Activated naive CD8-positive, alpha-beta T cell treated with anti-CD3 and anti-CD28 coated beads, Interleukin-2, amount 10 ng/mL, durations not matched to agents 7 days and 5 days (primary cell): ENCODE measurements around the gene RWDD1. TPM values are rescaled to one million over a fixed set of nuclear protein-coding genes. Genes with fewer than 3 reads are reported as not detected.
"Not testable (repeated sequence)": the region's sequence is repeated elsewhere in the genome, so short reads cannot be mapped to it uniquely, and the experiment has no call there.

Source experiments
- ATAC-seq: fragments of 150-1000 bp; cut with Tn5 transposase; one replicate; pipeline ENCODE4 v1.10.0; 2021; ENCODE audit warnings: low read depth, moderate library complexity
- POLR2A ChIA-PET: fragments of 350-600 bp; sonication (Branson Sonifier 250); formaldehyde crosslinking; loops from one replicate; lab custom pipeline; 2021; ENCODE audit warnings: antibody characterized with exemption; lab: Charles Lee
- DNase-seq: peaks from one replicate; pipeline ENCODE4 v3.0.0; 2021
- H3K27ac Mint-ChIP-seq: one replicate; pipeline ENCODE4 v1.8.0; 2022; ENCODE audit warnings: mild to moderate bottlenecking, mixed read lengths
- H3K27me3 Mint-ChIP-seq: one replicate; pipeline ENCODE4 v1.8.0; 2022; ENCODE audit warnings: mild to moderate bottlenecking, moderate library complexity, mixed read lengths
- H3K36me3 Mint-ChIP-seq: one replicate; pipeline ENCODE4 v1.8.0; 2021; ENCODE audit warnings: mild to moderate bottlenecking, mixed read lengths
- H3K4me1 Mint-ChIP-seq: one replicate; pipeline ENCODE4 v1.8.0; 2021; ENCODE audit warnings: mixed read lengths
- H3K4me3 Mint-ChIP-seq: one replicate; pipeline ENCODE4 v1.8.0; 2022; ENCODE audit warnings: mild to moderate bottlenecking, moderate library complexity, mixed read lengths
- H3K9me3 Mint-ChIP-seq: one replicate; pipeline ENCODE4 v1.8.0; 2021; ENCODE audit warnings: mixed read lengths
- total RNA-seq, 2 experiments: library from RNA; stranded (reverse); gene quantifications; one replicate each; pipeline ENCODE4 v1.2.3, GENCODE V29; 2021

The RWDD1 gene
- total RNA-seq, 2 experiments from 2014 or later, result 33.2 to 36.6 TPM

DNA sequence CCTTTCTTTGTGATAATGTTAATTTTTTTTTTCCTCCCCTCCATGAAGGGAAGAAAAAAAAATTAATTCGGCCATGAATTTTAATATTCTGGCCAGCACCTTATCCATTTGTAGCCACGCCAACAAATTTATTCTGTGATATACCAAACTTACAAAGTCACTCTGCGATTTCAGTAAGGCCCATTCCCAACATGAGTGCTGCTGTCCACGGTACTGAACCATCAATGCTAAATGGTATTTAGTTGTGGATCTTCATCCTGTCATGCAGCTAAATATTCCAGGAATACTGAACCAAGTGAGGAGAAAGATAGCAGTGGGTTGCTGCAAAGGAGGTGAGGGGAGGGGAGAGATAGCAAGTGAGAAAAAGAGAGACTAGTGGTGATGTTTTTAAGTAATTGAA is 25.5 kb downstream of the RWDD1 start:
- POLR2A ChIA-PET, result no interaction called here
- DNase-seq, result no peak
- Mint-ChIP-seq H3K27ac (no peak overlapping the region), H3K4me3 (no peak overlapping the region), H3K27me3 (no peaks in the 10 kb centered on the region), H3K4me1 (no peaks in the 10 kb centered on the region), H3K9me3 (no peaks in the 10 kb centered on the region), H3K36me3 (peaks cover 26% of the 10 kb centered on the region)
- ATAC-seq, result no peak

- H3K27me3 Mint-ChIP-seq, ATAC-seq, H3K4me1 Mint-ChIP-seq, POLR2A ChIA-PET, H3K9me3 Mint-ChIP-seq, H3K27ac Mint-ChIP-seq, DNase-seq, H3K4me3 Mint-ChIP-seq: not testable (repeated sequence)
- H3K36me3 Mint-ChIP-seq, result peaks cover 25% of the 10 kb centered on the region
Observed at GRCh38 chr6:116603916-116604315, 32.6 kb downstream of the RWDD1 start.

GRCh38 chr6:116604868-116605267 is 33.6 kb downstream of the RWDD1 start:
- H3K36me3 Mint-ChIP-seq, result peaks cover 25% of the 10 kb centered on the region
- ATAC-seq, H3K4me1 Mint-ChIP-seq, H3K9me3 Mint-ChIP-seq, H3K27me3 Mint-ChIP-seq, H3K4me3 Mint-ChIP-seq, DNase-seq, H3K27ac Mint-ChIP-seq, POLR2A ChIA-PET: not testable (repeated sequence)

DNA sequence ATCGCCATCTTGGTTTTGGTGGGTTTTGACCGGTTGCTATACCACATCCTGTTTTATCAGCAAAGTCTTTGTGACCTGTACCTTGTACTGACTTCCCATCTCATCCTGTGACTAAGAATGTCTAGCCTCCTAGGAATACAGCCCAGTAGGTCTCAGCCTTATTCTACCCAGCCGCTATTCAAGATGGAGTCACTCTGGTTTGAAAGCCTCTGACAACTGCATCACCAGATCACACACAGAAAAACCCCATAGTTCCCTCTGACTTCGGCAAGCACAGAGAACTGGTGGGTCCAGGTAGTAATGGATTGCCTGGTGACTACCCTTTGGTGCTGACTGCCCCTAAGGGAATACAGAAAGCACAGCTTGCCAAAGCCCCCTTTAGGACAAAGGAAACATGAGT is 34.6 kb downstream of the RWDD1 start:
- ATAC-seq (no peak), DNase-seq (no peak)
- POLR2A ChIA-PET, result no interaction called here
- peaks cover 3% of the 10 kb centered on the region for H3K27me3 Mint-ChIP-seq
- no peak overlapping the region for H3K27ac Mint-ChIP-seq
- no peak overlapping the region for H3K4me3 Mint-ChIP-seq
- peaks cover 3% of the 10 kb centered on the region for H3K4me1 Mint-ChIP-seq
- peaks cover 22% of the 10 kb centered on the region for H3K36me3 Mint-ChIP-seq
- H3K9me3 Mint-ChIP-seq, result peaks cover 8% of the 10 kb centered on the region

DNA sequence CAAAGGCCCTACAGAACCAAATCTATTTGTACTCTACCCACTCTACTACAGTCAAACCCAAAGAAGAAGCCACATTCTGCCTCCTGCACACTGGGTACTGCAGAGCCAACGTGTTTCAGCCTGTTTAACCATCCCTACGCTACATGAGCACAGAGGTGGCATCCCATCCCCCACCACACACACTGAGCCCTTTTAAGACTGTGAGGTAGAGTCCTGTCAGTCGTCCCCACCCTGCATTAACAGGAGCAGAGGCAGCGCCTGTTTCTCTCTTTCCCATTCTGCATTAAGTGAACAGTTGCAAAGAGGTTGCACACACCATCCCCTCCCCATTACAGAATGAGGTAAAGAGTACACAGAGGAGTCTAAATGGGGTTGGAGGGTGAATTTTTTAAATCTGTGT is 39.8 kb downstream of the RWDD1 start:
- peaks cover 3% of the 10 kb centered on the region for H3K4me1 Mint-ChIP-seq
- POLR2A ChIA-PET, result no interaction called here
- DNase-seq, result no peak

DNA sequence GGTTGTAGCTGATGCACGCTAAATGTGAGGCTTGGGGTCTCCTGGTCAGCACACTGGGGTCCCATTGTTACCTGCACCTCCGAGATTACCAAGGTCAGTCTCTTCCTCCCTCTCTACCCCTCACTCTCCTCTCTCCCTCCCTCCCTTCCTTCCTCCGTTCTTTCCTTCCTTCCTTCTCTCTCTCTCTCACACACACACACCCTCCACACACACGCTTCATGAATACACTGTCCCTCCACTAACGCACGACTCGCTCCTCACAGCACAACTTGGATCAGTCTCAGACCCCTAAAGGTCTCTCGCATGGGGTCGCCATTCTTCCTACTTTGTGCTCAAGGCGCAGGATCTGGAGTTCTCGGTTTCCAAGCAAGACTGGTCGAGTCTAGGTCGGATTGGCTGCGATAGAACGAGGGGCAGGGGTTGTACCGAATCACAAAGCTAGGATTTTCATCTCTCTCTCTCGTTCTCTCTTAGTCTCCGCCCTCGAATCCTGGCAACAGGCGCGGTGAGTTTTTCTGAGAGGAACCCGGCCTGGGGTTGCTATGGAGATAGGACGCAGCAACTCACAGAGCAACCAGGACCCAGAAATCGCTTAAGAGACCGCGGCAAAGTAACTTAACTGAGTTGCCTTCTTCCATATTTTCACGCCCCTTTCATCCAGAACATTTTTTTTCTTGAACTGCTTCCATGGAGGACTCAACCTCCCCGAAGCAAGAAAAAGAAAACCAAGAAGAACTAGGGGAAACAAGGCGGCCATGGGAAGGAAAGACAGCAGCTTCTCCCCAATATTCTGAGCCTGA is 44.8 kb downstream of the RWDD1 start, which contains the start of gene RSPH4A:
RSPH4A (plus strand) TSS at position 543 of the 800 bp plus-strand sequence; CDS start at position 688, 145 bp downstream.
- Mint-ChIP-seq H3K4me3 (peak within 1 kb of the TSS; percentile 83), H3K4me1 (peaks cover 11% of the 10 kb centered on the region), H3K27me3 (peaks cover 38% of the 10 kb centered on the region), H3K9me3 (no peaks in the 10 kb centered on the region), H3K36me3 (no peaks in the 10 kb centered on the region), H3K27ac (no peak within 1 kb of the TSS)
- DNase-seq (peak; percentile 58), ATAC-seq (peak; percentile 95)
- POLR2A ChIA-PET, result interaction anchor here (0.6 to 1.0 kb wide), 3 partner anchors 45 to 336 kb away, joined by 3 to 4 read pairs (median 3); partner anchors contain the start of genes RWDD1 and TSPYL1

More for the DNA sequence above, 39.8 kb downstream of the RWDD1 start:
- no peak overlapping the region for H3K4me3 Mint-ChIP-seq
- no peaks in the 10 kb centered on the region for H3K36me3 Mint-ChIP-seq
- H3K27me3 Mint-ChIP-seq, result peaks cover 26% of the 10 kb centered on the region
- H3K27ac Mint-ChIP-seq, result no peak overlapping the region
- no peaks in the 10 kb centered on the region for H3K9me3 Mint-ChIP-seq
- ATAC-seq, result no peak

- Mint-ChIP-seq H3K4me3 (peak overlapping the region; percentile 83), H3K27me3 (peaks cover 40% of the 10 kb centered on the region), H3K36me3 (no peaks in the 10 kb centered on the region), H3K9me3 (no peaks in the 10 kb centered on the region), H3K4me1 (peaks cover 11% of the 10 kb centered on the region), H3K27ac (no peak overlapping the region)
- POLR2A ChIA-PET, result interaction anchor here (0.6 to 1.4 kb wide), 4 partner anchors 45 to 337 kb away, joined by 3 to 4 read pairs (median 4); partner anchors contain the start of genes RWDD1 and TSPYL1
- peak; percentile 33 for DNase-seq
- peak; percentile 41 for ATAC-seq
Observed at GRCh38 chr6:116616737-116617053, 45.4 kb downstream of the RWDD1 start.

- peaks cover 2% of the 10 kb centered on the region for H3K4me1 Mint-ChIP-seq
- no peak for ATAC-seq
Observed at GRCh38 chr6:116624036-116624805, 52.9 kb downstream of the RWDD1 start.

GRCh38 chr6:116625872-116626271 is 54.6 kb downstream of the RWDD1 start:
- Mint-ChIP-seq H3K4me1 (peaks cover 2% of the 10 kb centered on the region), H3K9me3 (no peaks in the 10 kb centered on the region), H3K36me3 (peaks cover 5% of the 10 kb centered on the region), H3K27me3 (peaks cover 8% of the 10 kb centered on the region), H3K4me3 (no peak overlapping the region), H3K27ac (no peak overlapping the region)
- POLR2A ChIA-PET, result no interaction called here
- DNase-seq (no peak), ATAC-seq (no peak)

More at GRCh38 chr6:116624036-116624805, 52.9 kb downstream of the RWDD1 start:
- Mint-ChIP-seq H3K27ac (no peak overlapping the region), H3K27me3 (peaks cover 8% of the 10 kb centered on the region), H3K4me3 (no peak overlapping the region), H3K36me3 (peaks cover 5% of the 10 kb centered on the region), H3K9me3 (no peaks in the 10 kb centered on the region)
- no peak for DNase-seq
- POLR2A ChIA-PET, result interaction anchor here (0.6 kb wide), 1 partner anchor 39 kb away, joined by 3 read pairs; no protein-coding TSS in a partner anchor

- Mint-ChIP-seq H3K36me3 (peaks cover 11% of the 10 kb centered on the region), H3K4me3 (no peak overlapping the region), H3K27me3 (no peaks in the 10 kb centered on the region), H3K4me1 (no peaks in the 10 kb centered on the region), H3K9me3 (no peaks in the 10 kb centered on the region), H3K27ac (no peak overlapping the region)
- ATAC-seq (no peak), DNase-seq (no peak)
- POLR2A ChIA-PET, result no interaction called here
Observed at GRCh38 chr6:116629563-116629981, 58.3 kb downstream of the RWDD1 start.

GRCh38 chr6:116631379-116631990 is 60.2 kb downstream of the RWDD1 start:
- DNase-seq (no peak), ATAC-seq (no peak)
- Mint-ChIP-seq H3K4me1 (no peaks in the 10 kb centered on the region), H3K9me3 (no peaks in the 10 kb centered on the region), H3K4me3 (no peak overlapping the region), H3K36me3 (peaks cover 11% of the 10 kb centered on the region), H3K27ac (peak overlapping the region; percentile 43), H3K27me3 (no peaks in the 10 kb centered on the region)
- POLR2A ChIA-PET, result no interaction called here

GRCh38 chr6:116633685-116634084 is 62.4 kb downstream of the RWDD1 start:
- no peak for ATAC-seq
- POLR2A ChIA-PET, result no interaction called here
- Mint-ChIP-seq H3K27me3 (no peaks in the 10 kb centered on the region), H3K9me3 (no peaks in the 10 kb centered on the region), H3K4me3 (no peak overlapping the region), H3K27ac (no peak overlapping the region), H3K36me3 (peaks cover 11% of the 10 kb centered on the region), H3K4me1 (no peaks in the 10 kb centered on the region)
- no peak for DNase-seq
